Kidney (tissue), 14 donors: ENCODE measurements around the gene PDZD2. TPM values are rescaled to one million over a fixed set of nuclear protein-coding genes. Genes with fewer than 3 reads are reported as not detected.

Experiments used
- DNase-seq, 5 donors: peaks; one replicate each; pipeline ENCODE4 v3.0.0-alpha.2; 2013 to 2020
- FAIRE-seq: peaks from 2 replicates; lab custom pipeline; 2012; peaks lifted over from hg19 to GRCh38; lab: Jason Lieb, UNC
- H3K27ac ChIP-seq, 2 donors: one replicate each; pipeline ENCODE4 v1.7.0; 2013; ENCODE audit warnings: low read depth in 2 of 2, low read length in 2 of 2, inconsistent platforms in 1 of 2
- H3K27me3 ChIP-seq: one replicate; pipeline ENCODE4 v1.7.1; 2013; ENCODE audit warnings: low read length, inconsistent platforms; ENCODE audit not compliant: control insufficient read depth, insufficient read depth
- H3K36me3 ChIP-seq, 3 donors: one replicate each; pipeline versions ENCODE4 v1.7.0 to v1.7.1; 2013; ENCODE audit warnings: low read length in 3 of 3, control low read depth in 1 of 3, inconsistent platforms in 1 of 3; ENCODE audit not compliant: insufficient read depth in 3 of 3, control insufficient read depth in 2 of 3
- H3K4me1 ChIP-seq, 3 donors: one replicate each; pipeline versions ENCODE4 v1.7.0 to v1.7.1; 2013; ENCODE audit warnings: low read length in 3 of 3, inconsistent platforms in 1 of 3, low read depth in 1 of 3; ENCODE audit not compliant: control insufficient read depth in 2 of 3, insufficient read depth in 2 of 3
- H3K4me3 ChIP-seq, 3 donors: one replicate each; pipeline versions ENCODE4 v1.7.0 to v1.8.1; 2013; ENCODE audit warnings: low read length in 3 of 3, control low read depth in 1 of 3, inconsistent platforms in 1 of 3
- H3K9ac ChIP-seq, 3 donors: one replicate each; pipeline versions ENCODE4 v1.7.0 to v1.7.1; 2013; ENCODE audit warnings: low read length in 3 of 3, control low read depth in 1 of 3, inconsistent platforms in 1 of 3
- H3K9me3 ChIP-seq, 3 donors: one replicate each; pipeline versions ENCODE4 v1.7.0 to v1.7.1; 2013; ENCODE audit warnings: low read length in 3 of 3, control low read depth in 1 of 3, inconsistent platforms in 1 of 3; ENCODE audit not compliant: control insufficient read depth in 2 of 3, insufficient read depth in 1 of 3
- CTCF ChIP-seq: IDR thresholded peaks from 3 replicates; pipeline ENCODE4 v1.5.1; 2012; ENCODE audit warnings: mild to moderate bottlenecking, moderate library complexity, borderline replicate concordance; ENCODE audit not compliant: insufficient read depth; ENCODE audit errors: extremely low read depth
- intact Hi-C: fragments of 100-400 bp; cut with DNase I; formaldehyde crosslinking; loops from one replicate; pipeline ENCODE4 v1.11.1; 2022
- polyA plus RNA-seq: library from polyadenylated mRNA; stranded (reverse); fragments of 350-450 nt; fragmentation: Illumina TruSeq; extraction: RNeasy Lipid Tissue Mini Kit (QIAGEN cat#74804); gene quantifications from one replicate; pipeline ENCODE4 v1.2.3, GENCODE V29; 2014; ENCODE audit warnings: low read depth, low replicate concordance; ENCODE audit not compliant: insufficient read depth
- total RNA-seq: library from RNA; stranded (reverse); fragmentation: NEBNext Ultra II Directional; extraction: Animal tissue kit (Norgen Biotek cat#: 25700); gene quantifications from one replicate; pipeline ENCODE4 v1.2.1, GENCODE V29; 2021
- donor health status: control.
- donor health status: control.
- donor health status: control.
- donor health status: control.
- donor health status: control.
- donor health status: DM: yes; HTN: yes; CAD: no.
- donor health status: Normal renal cell carcinoma (clear cell type).

Gene PDZD2
- total and polyA plus RNA-seq, 2 donors from 2014 or later: 6.2 to 14.8 TPM

GRCh38 chr5:31948006-31948405 is 309.1 kb downstream of the PDZD2 start:
- no peak for TF ChIP-seq CTCF
- intact Hi-C loops: no loop called here
- Histone ChIP-seq H3K27me3 (no peaks in the 10 kb centered on the region), H3K4me1 (peaks cover 0 to 2% (median 0%) of the 10 kb centered on the region in 3 donors), H3K36me3 (no peaks in the 10 kb centered on the region), H3K27ac (no peak overlapping the region), H3K9ac (no peak overlapping the region), H3K4me3 (no peak overlapping the region), H3K9me3 (no peaks in the 10 kb centered on the region)
- no peak for DNase-seq
- no peak for FAIRE-seq

GRCh38 chr5:31952067-31952466 is 313.1 kb downstream of the PDZD2 start:
- no peak for TF ChIP-seq CTCF
- DNase-seq: no peak
- Histone ChIP-seq H3K36me3 (no peaks in the 10 kb centered on the region), H3K9ac (no peak overlapping the region), H3K9me3 (no peaks in the 10 kb centered on the region), H3K4me1 (no peaks in the 10 kb centered on the region), H3K27ac (no peak overlapping the region), H3K4me3 (no peak overlapping the region), H3K27me3 (no peaks in the 10 kb centered on the region)
- no peak for FAIRE-seq
- intact Hi-C loops: no loop called here

- DNase-seq (no peak), FAIRE-seq (no peak)
- no peak for TF ChIP-seq CTCF
- Histone ChIP-seq H3K9me3 (no peaks in the 10 kb centered on the region), H3K4me1 (no peaks in the 10 kb centered on the region), H3K9ac (no peak overlapping the region), H3K27me3 (no peaks in the 10 kb centered on the region), H3K27ac (no peak overlapping the region), H3K4me3 (no peak overlapping the region), H3K36me3 (no peaks in the 10 kb centered on the region)
- intact Hi-C loops: no loop called here
Observed at GRCh38 chr5:31954091-31954490, 315.2 kb downstream of the PDZD2 start.

- Histone ChIP-seq H3K4me3 (no peak overlapping the region), H3K4me1 (no peaks in the 10 kb centered on the region), H3K9me3 (no peaks in the 10 kb centered on the region), H3K27ac (no peak overlapping the region), H3K27me3 (no peaks in the 10 kb centered on the region), H3K36me3 (no peaks in the 10 kb centered on the region), H3K9ac (no peak overlapping the region)
- intact Hi-C loops: no loop called here
- no peak for DNase-seq
- no peak for FAIRE-seq
- no peak for TF ChIP-seq CTCF
Observed at GRCh38 chr5:31957151-31957550, 318.2 kb downstream of the PDZD2 start.
